GM12892 (cell line): ENCODE data around the gene RMRP.

Experiments used
- POLR2A ChIP-seq: IDR thresholded peaks from 2 replicates; pipeline ENCODE4 v1.6.1; 2011; ENCODE audit warnings: low read depth, low read length, control low read depth
- POLR2AphosphoS5 ChIP-seq: IDR thresholded peaks from 2 replicates; pipeline ENCODE4 v1.6.1; 2011; ENCODE audit warnings: low read depth, low read length, control low read depth
- TAF1 ChIP-seq: IDR thresholded peaks from 2 replicates; pipeline ENCODE4 v1.6.1; 2011; ENCODE audit warnings: low read depth, mild to moderate bottlenecking, control low read depth, low read length, borderline replicate concordance

GRCh38 chr9:35618325-35618727, 39.5 kb downstream of the RMRP start, which contains the start of gene CD72:
- TF ChIP-seq POLR2A, result 0 out of 2 replicates have a peak, but pooled peaks have one; percentile 24
- no peak for TF ChIP-seq POLR2AphosphoS5
- TF ChIP-seq TAF1, result no peak
